Measurements from ENCODE around the gene OGA.
A peak's percentile ranks its signal among the peaks of the same experiment; 100 is the strongest.

OGA gene

GRCh38 chr10:101780187-101780817 is 37.9 kb downstream of the OGA start:
- H3K4me3 ChIP-seq (ENCODE audit: control insufficient read depth, low read depth, low read length): peak overlapping the region; percentile 16
- no peak for TF ChIP-seq CTCF (conservative IDR thresholded peaks at IDR 0.05; ENCODE audit: control insufficient read depth, insufficient read depth, low read depth, low read length)
- no peak for DNase-seq (ENCODE audit: low read depth)

- peak; percentile 54 for TF ChIP-seq CTCF (conservative IDR thresholded peaks at IDR 0.05; ENCODE audit: control insufficient read depth, insufficient read depth, low read depth, low read length)
- peak; percentile 60 for DNase-seq (ENCODE audit: low read depth)
These were observed 38.6 kb downstream of the OGA start for GRCh38 chr10:101779544-101780186.

GRCh38 chr10:101778781-101779543 is 39.3 kb downstream of the OGA start:
- DNase-seq (ENCODE audit: low read depth): peak; percentile 30
- TF ChIP-seq CTCF (conservative IDR thresholded peaks at IDR 0.05; ENCODE audit: control insufficient read depth, insufficient read depth, low read depth, low read length): no peak
- H3K4me3 ChIP-seq (ENCODE audit: control insufficient read depth, low read depth, low read length): peak overlapping the region; percentile 22

More at GRCh38 chr10:101779544-101780186, 38.6 kb downstream of the OGA start:
- peak overlapping the region; percentile 22 for H3K4me3 ChIP-seq (ENCODE audit: control insufficient read depth, low read depth, low read length)

- H3K4me3 ChIP-seq (ENCODE audit: control insufficient read depth, low read depth, low read length): no peak overlapping the region
- no peak for DNase-seq (ENCODE audit: low read depth)
- TF ChIP-seq CTCF (conservative IDR thresholded peaks at IDR 0.05; ENCODE audit: control insufficient read depth, insufficient read depth, low read depth, low read length): no peak
These were observed 40.0 kb downstream of the OGA start for GRCh38 chr10:101778151-101778780.

GRCh38 chr10:101777619-101778145 is 40.6 kb downstream of the OGA start:
- TF ChIP-seq CTCF (conservative IDR thresholded peaks at IDR 0.05; ENCODE audit: control insufficient read depth, insufficient read depth, low read depth, low read length): no peak
- no peak for DNase-seq (ENCODE audit: low read depth)

GRCh38 chr10:101776161-101776817 is 42.0 kb downstream of the OGA start:
- H3K4me3 ChIP-seq (ENCODE audit: control insufficient read depth, low read depth, low read length): no peak overlapping the region
- DNase-seq (ENCODE audit: low read depth): no peak
- TF ChIP-seq CTCF (conservative IDR thresholded peaks at IDR 0.05; ENCODE audit: control insufficient read depth, insufficient read depth, low read depth, low read length): no peak

More at GRCh38 chr10:101777619-101778145, 40.6 kb downstream of the OGA start:
- H3K4me3 ChIP-seq (ENCODE audit: control insufficient read depth, low read depth, low read length): no peak overlapping the region
